ENCODE measurements around the gene NTSR1. TPM values are rescaled to one million over a fixed set of nuclear protein-coding genes. Genes with fewer than 3 reads are reported as not detected.

Gene NTSR1
- total and polyA plus RNA-seq, 3 donors from 2014 or later = 0.41 to 1.3 (median 0.81) TPM

GRCh38 chr20:62699741-62700140 lies 8.9 kb upstream of the NTSR1 start:
- no peak overlapping the region for H3K27ac ChIP-seq
- DNase-seq = no peak
- TF ChIP-seq, protein P1, sequence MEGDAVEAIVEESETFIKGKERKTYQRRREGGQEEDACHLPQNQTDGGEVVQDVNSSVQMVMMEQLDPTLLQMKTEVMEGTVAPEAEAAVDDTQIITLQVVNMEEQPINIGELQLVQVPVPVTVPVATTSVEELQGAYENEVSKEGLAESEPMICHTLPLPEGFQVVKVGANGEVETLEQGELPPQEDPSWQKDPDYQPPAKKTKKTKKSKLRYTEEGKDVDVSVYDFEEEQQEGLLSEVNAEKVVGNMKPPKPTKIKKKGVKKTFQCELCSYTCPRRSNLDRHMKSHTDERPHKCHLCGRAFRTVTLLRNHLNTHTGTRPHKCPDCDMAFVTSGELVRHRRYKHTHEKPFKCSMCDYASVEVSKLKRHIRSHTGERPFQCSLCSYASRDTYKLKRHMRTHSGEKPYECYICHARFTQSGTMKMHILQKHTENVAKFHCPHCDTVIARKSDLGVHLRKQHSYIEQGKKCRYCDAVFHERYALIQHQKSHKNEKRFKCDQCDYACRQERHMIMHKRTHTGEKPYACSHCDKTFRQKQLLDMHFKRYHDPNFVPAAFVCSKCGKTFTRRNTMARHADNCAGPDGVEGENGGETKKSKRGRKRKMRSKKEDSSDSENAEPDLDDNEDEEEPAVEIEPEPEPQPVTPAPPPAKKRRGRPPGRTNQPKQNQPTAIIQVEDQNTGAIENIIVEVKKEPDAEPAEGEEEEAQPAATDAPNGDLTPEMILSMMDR (IDR thresholded peaks at IDR 0.05) = no peak
- no peak for TF ChIP-seq POLR2A (IDR thresholded peaks at IDR 0.05)
- 72 to 91% methylated on average over 5 to 12 of the region's 12 CpGs for WGBS, 2 donors
- intact Hi-C loops (cut with DNase I; ENCODE audit: low total_unique reads) = no loop called here
- H3K36me3 ChIP-seq (ENCODE audit: low read depth, missing control alignments) = no peaks in the 10 kb centered on the region
- no peak overlapping the region for H3K4me3 ChIP-seq
- H3K9me3 ChIP-seq = no peaks in the 10 kb centered on the region
- H3K27me3 ChIP-seq = no peaks in the 10 kb centered on the region
- no peaks in the 10 kb centered on the region for H3K4me1 ChIP-seq

DNA sequence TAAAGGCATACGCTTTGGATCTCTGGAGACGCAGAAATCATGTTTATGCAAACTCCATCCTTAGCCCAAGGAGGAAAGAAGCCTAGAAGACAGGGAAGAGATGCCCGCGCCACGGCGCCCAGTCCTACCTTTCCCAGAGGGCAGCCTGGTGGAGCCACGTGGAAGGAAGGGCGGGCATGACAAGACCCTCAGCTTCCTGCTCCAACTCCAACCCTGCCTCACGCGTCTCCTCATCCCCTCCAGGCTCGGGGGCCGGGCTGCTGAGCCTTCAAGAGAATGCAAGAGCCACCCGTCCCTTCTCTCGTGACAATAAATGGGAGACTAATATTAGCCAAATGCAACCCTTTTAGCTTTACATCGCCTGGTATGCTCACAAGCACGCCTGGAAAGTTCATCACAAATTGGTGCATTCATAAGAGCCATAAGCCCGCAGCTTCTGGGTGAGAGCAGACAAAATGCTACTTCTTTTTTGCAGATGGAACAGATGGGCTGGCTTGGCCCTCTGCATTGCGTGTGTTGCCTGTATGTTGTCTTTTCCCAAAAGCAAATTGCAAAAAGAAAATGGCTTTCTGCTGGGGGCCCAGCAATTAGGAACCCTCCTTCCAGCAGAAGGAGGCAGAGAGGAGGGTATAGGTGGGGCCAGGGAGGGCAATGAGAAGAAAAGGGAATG lies 8.2 kb upstream of the NTSR1 start:
- H3K27me3 ChIP-seq = no peaks in the 10 kb centered on the region
- DNase-seq = no peak
- H3K27ac ChIP-seq = no peak overlapping the region
- H3K9me3 ChIP-seq = no peaks in the 10 kb centered on the region
- H3K4me3 ChIP-seq = no peak overlapping the region
- intact Hi-C loops (cut with DNase I; ENCODE audit: low total_unique reads) = no loop called here
- no peaks in the 10 kb centered on the region for H3K4me1 ChIP-seq
- H3K36me3 ChIP-seq (ENCODE audit: low read depth, missing control alignments) = no peaks in the 10 kb centered on the region
- TF ChIP-seq, protein P1 (IDR thresholded peaks at IDR 0.05) = no peak
- no peak for TF ChIP-seq POLR2A (IDR thresholded peaks at IDR 0.05)
- 93 to 94% methylated on average over 18 of the region's 18 CpGs for WGBS, 2 donors

- no peak for DNase-seq
- Histone ChIP-seq H3K4me1 (no peaks in the 10 kb centered on the region), H3K27me3 (no peaks in the 10 kb centered on the region), H3K9me3 (no peaks in the 10 kb centered on the region), H3K36me3 (ENCODE audit: low read depth, missing control alignments) (no peaks in the 10 kb centered on the region), H3K27ac (no peak overlapping the region), H3K4me3 (no peak overlapping the region)
- intact Hi-C loops (cut with DNase I; ENCODE audit: low total_unique reads) = no loop called here
- TF ChIP-seq, protein P1 (IDR thresholded peaks at IDR 0.05) = no peak
- no peak for TF ChIP-seq POLR2A (IDR thresholded peaks at IDR 0.05)
- WGBS, 2 donors = 86 to 90% methylated on average over 14 to 24 of the region's 24 CpGs
Observed at GRCh38 chr20:62701161-62702012, 7.2 kb upstream of the NTSR1 start.

DNA sequence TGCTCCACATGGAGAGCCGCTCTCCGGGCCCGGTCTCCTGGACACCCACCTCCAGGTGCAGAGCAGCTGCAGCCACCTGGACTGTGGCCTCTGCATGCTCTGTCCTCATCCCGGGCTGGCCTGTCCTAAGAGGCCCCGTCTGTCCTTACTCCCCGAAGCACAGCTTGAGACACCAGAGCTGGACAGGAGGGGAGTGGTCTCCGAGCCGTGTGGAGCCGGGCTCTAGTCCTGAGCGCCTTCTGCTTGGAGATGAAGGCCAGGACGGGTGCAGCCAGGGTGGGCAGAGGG lies 6.7 kb upstream of the NTSR1 start:
- Histone ChIP-seq H3K27ac (no peak overlapping the region), H3K9me3 (no peaks in the 10 kb centered on the region), H3K27me3 (no peaks in the 10 kb centered on the region), H3K4me3 (no peak overlapping the region), H3K4me1 (no peaks in the 10 kb centered on the region), H3K36me3 (ENCODE audit: low read depth, missing control alignments) (no peaks in the 10 kb centered on the region)
- WGBS, 2 donors = 86 to 100% methylated on average over 3 to 11 of the region's 11 CpGs
- TF ChIP-seq, protein P1 (IDR thresholded peaks at IDR 0.05) = no peak
- TF ChIP-seq POLR2A (IDR thresholded peaks at IDR 0.05) = no peak
- DNase-seq = no peak
- intact Hi-C loops (cut with DNase I; ENCODE audit: low total_unique reads) = no loop called here

All from testis (tissue), 3 donors.